RPMI7951 (cell line): ENCODE measurements around the gene SCAPER. TPM values are rescaled to one million over a fixed set of nuclear protein-coding genes. Genes with fewer than 3 reads are reported as not detected.
"Not testable (repeated sequence)": the region's sequence is repeated elsewhere in the genome, so short reads cannot be mapped to it uniquely, and the experiment has no call there.

Experiments used
- DNase-seq: peaks from one replicate; pipeline ENCODE4 v3.0.0-alpha.2; 2012; ENCODE audit warnings: low read depth
- total RNA-seq: library from RNA; depleted of rRNA; stranded (reverse); fragments of >200 nt; shearing (Covaris generic); gene quantifications from 2 replicates; pipeline ENCODE4 v1.2.3, GENCODE V29; 2014

SCAPER gene
- total RNA-seq, 1 experiment from 2014 or later = 13.9 TPM

- DNase-seq = no peak
Measured at GRCh38 chr15:76575679-76576078, 329.5 kb downstream of the SCAPER start.

- DNase-seq = no peak
Measured at GRCh38 chr15:76575274-76575673, 329.9 kb downstream of the SCAPER start.

GRCh38 chr15:76572983-76573314 lies 332.2 kb downstream of the SCAPER start:
- DNase-seq = no peak

- no peak for DNase-seq
Measured at GRCh38 chr15:76566276-76566675, 338.9 kb downstream of the SCAPER start.

- no peak for DNase-seq
Measured at GRCh38 chr15:76565366-76565765, 339.8 kb downstream of the SCAPER start.

GRCh38 chr15:76555247-76555646 lies 349.9 kb downstream of the SCAPER start:
- DNase-seq = no peak

GRCh38 chr15:76553564-76553963 lies 351.6 kb downstream of the SCAPER start:
- no peak for DNase-seq

GRCh38 chr15:76553102-76553501 lies 352.0 kb downstream of the SCAPER start:
- DNase-seq = no peak

GRCh38 chr15:76546805-76547204 lies 358.3 kb downstream of the SCAPER start:
- DNase-seq = no peak

- DNase-seq = no peak
Measured at GRCh38 chr15:76533995-76534394, 371.1 kb downstream of the SCAPER start.

- no peak for DNase-seq
Measured at GRCh38 chr15:76533060-76533820, 371.9 kb downstream of the SCAPER start.

- no peak for DNase-seq
Measured at GRCh38 chr15:76529911-76530310, 375.2 kb downstream of the SCAPER start.

- DNase-seq = no peak
Measured at GRCh38 chr15:76526111-76526510, 379.0 kb downstream of the SCAPER start.

- DNase-seq = no peak
Measured at GRCh38 chr15:76517910-76518309, 387.2 kb downstream of the SCAPER start.

GRCh38 chr15:76514282-76514681 lies 390.9 kb downstream of the SCAPER start:
- DNase-seq = no peak

GRCh38 chr15:76512971-76513370 lies 392.2 kb downstream of the SCAPER start:
- DNase-seq = no peak

- DNase-seq = not testable (repeated sequence)
Measured at GRCh38 chr15:76510663-76511062, 394.5 kb downstream of the SCAPER start.

GRCh38 chr15:76503804-76504203 lies 401.3 kb downstream of the SCAPER start:
- no peak for DNase-seq

GRCh38 chr15:76503121-76503520 lies 402.0 kb downstream of the SCAPER start:
- no peak for DNase-seq

GRCh38 chr15:76502678-76503077 lies 402.5 kb downstream of the SCAPER start:
- no peak for DNase-seq

GRCh38 chr15:76502185-76502584 lies 403.0 kb downstream of the SCAPER start:
- not testable (repeated sequence) for DNase-seq

GRCh38 chr15:76501726-76502125 lies 403.4 kb downstream of the SCAPER start:
- no peak for DNase-seq

GRCh38 chr15:76501011-76501410 lies 404.1 kb downstream of the SCAPER start:
- DNase-seq = no peak

GRCh38 chr15:76495487-76495886 lies 409.7 kb downstream of the SCAPER start:
- DNase-seq = no peak
